ENCODE data around the gene HDAC10.

Gene HDAC10

DNA sequence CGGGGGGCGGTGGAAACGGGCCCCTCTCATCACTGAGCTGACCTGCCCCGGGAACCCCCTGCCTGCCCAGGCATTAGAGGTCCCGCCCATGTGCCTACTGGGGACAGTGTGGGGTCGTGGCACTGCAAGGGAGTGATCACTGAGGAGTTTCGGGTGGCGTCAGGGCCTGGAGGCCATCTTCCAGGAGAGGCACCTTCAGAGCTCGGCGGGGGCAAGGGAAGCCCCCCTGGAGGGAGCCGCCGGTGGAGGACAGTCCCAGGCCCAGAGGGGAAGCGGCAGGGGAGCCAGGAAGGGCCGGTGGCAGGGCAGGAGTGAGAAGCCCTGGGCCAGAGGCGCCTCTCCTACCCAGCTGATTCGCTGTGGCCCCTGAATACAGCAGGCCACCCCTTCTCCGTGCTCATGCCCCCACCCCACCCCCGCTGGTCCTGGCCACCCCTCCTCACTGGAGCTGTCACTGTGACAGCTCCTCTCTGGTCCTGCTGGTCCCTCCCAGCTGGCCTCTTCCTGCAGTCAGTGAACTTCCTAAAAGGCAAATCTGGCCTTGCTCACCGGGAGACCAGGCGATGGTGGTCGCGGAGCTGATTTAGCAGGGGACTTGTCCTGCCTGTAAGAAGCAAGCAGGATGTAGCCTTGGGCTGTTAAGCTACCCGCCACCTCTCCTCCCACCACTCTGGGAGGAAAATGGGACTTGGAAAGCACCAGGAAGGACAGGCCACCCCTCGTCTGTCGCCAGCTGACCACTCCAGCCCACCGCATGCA is 21.2 kb upstream of the HDAC10 start:
- no peak for FAIRE-seq
- no peak for DNase-seq (ENCODE audit: insufficient read length, low spot score)

GRCh38 chr22:50271519-50271970 is 20.5 kb upstream of the HDAC10 start:
- TF ChIP-seq TAF1 (IDR thresholded peaks at IDR 0.05; ENCODE audit: low read depth, low read length): no peak
- no peak for TF ChIP-seq POU2F2 (IDR thresholded peaks at IDR 0.05; ENCODE audit: low read depth, low read length)
- TF ChIP-seq SPI1 (IDR thresholded peaks at IDR 0.05; ENCODE audit: low read depth, low read length): no peak
- TF ChIP-seq POLR2AphosphoS5 (IDR thresholded peaks at IDR 0.05; ENCODE audit: low read depth, low read length): no peak
- TF ChIP-seq POLR2A (IDR thresholded peaks at IDR 0.05; ENCODE audit: low read depth, low read length): no peak
- no peak for TF ChIP-seq PAX5 (IDR thresholded peaks at IDR 0.05; ENCODE audit: insufficient read depth, low read length, severe bottlenecking)
- DNase-seq (ENCODE audit: insufficient read length, low spot score): peak; percentile 83
- peak; percentile 70 for FAIRE-seq

More for the DNA sequence above, 21.2 kb upstream of the HDAC10 start:
- TF ChIP-seq PAX5 (IDR thresholded peaks at IDR 0.05; ENCODE audit: insufficient read depth, low read length, severe bottlenecking) (no peak), TAF1 (IDR thresholded peaks at IDR 0.05; ENCODE audit: low read depth, low read length) (no peak), SPI1 (IDR thresholded peaks at IDR 0.05; ENCODE audit: low read depth, low read length) (no peak), POLR2AphosphoS5 (IDR thresholded peaks at IDR 0.05; ENCODE audit: low read depth, low read length) (no peak), POLR2A (IDR thresholded peaks at IDR 0.05; ENCODE audit: low read depth, low read length) (no peak), POU2F2 (IDR thresholded peaks at IDR 0.05; ENCODE audit: low read depth, low read length) (no peak)

DNA sequence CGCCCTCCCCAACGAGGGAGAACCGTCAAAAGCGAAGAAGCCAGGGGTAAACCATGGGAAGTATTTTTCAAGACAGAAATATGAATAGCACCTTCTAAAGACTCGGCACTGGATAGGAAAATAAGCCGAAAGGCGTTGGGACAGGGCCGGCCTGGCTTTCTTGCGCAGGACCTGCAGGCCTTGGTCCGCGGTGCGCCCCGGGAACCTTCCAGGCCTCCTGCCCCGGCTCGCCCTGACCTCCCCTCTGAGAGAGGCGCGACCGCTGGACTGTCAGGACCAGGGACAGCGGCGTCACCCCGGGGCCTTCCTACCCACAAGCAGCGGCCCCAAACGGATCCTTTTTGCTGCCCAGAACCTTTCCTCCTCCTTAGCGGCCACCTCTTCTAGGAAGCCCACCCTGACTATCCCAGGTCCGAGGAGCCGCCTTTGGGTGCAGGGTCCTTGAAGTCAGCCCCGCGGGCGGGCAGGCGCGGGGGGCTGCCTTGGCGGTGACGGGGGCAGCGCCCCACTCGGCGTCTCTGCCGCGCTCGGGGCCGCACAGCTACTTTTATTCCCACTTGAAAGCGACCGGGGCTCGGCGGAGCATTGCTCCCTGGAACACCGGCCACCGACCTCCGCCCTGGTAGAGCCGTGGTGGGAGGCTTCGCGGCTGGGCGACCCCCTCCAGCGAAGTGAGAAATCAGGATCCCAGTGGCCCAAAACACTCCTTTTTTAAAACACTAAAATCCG is 19.8 kb upstream of the HDAC10 start:
- no peak for TF ChIP-seq POLR2A (IDR thresholded peaks at IDR 0.05; ENCODE audit: low read depth, low read length)
- no peak for TF ChIP-seq PAX5 (IDR thresholded peaks at IDR 0.05; ENCODE audit: insufficient read depth, low read length, severe bottlenecking)
- TF ChIP-seq POLR2AphosphoS5 (IDR thresholded peaks at IDR 0.05; ENCODE audit: low read depth, low read length): no peak
- TF ChIP-seq POU2F2 (IDR thresholded peaks at IDR 0.05; ENCODE audit: low read depth, low read length): no peak
- no peak for TF ChIP-seq SPI1 (IDR thresholded peaks at IDR 0.05; ENCODE audit: low read depth, low read length)
- TF ChIP-seq TAF1 (IDR thresholded peaks at IDR 0.05; ENCODE audit: low read depth, low read length): no peak
- FAIRE-seq (peak; percentile 71), DNase-seq (ENCODE audit: insufficient read length, low spot score) (peak; percentile 73)

GRCh38 chr22:50269970-50270665 is 19.1 kb upstream of the HDAC10 start, which contains the start of gene MAPK11:
Gene MAPK11, minus strand, starts transcription at chr22:50270380. Its CDS starts 88 bp downstream, at chr22:50270292.
- FAIRE-seq: no peak
- TF ChIP-seq SPI1 (IDR thresholded peaks at IDR 0.05; ENCODE audit: low read depth, low read length): no peak
- TF ChIP-seq POLR2A (IDR thresholded peaks at IDR 0.05; ENCODE audit: low read depth, low read length): no peak
- no peak for TF ChIP-seq POLR2AphosphoS5 (IDR thresholded peaks at IDR 0.05; ENCODE audit: low read depth, low read length)
- TF ChIP-seq POU2F2 (IDR thresholded peaks at IDR 0.05; ENCODE audit: low read depth, low read length): no peak
- no peak for TF ChIP-seq PAX5 (IDR thresholded peaks at IDR 0.05; ENCODE audit: insufficient read depth, low read length, severe bottlenecking)
- TF ChIP-seq TAF1 (IDR thresholded peaks at IDR 0.05; ENCODE audit: low read depth, low read length): no peak
- no peak for DNase-seq (ENCODE audit: insufficient read length, low spot score)

GRCh38 chr22:50269573-50269969 is 18.5 kb upstream of the HDAC10 start:
- FAIRE-seq (no peak), DNase-seq (ENCODE audit: insufficient read length, low spot score) (no peak)
- TF ChIP-seq TAF1 (IDR thresholded peaks at IDR 0.05; ENCODE audit: low read depth, low read length) (no peak), POLR2AphosphoS5 (IDR thresholded peaks at IDR 0.05; ENCODE audit: low read depth, low read length) (no peak), POLR2A (IDR thresholded peaks at IDR 0.05; ENCODE audit: low read depth, low read length) (no peak), POU2F2 (IDR thresholded peaks at IDR 0.05; ENCODE audit: low read depth, low read length) (no peak), PAX5 (IDR thresholded peaks at IDR 0.05; ENCODE audit: insufficient read depth, low read length, severe bottlenecking) (no peak), SPI1 (IDR thresholded peaks at IDR 0.05; ENCODE audit: low read depth, low read length) (no peak)

GRCh38 chr22:50268655-50269113 is 17.6 kb upstream of the HDAC10 start:
- no peak for FAIRE-seq
- TF ChIP-seq POLR2AphosphoS5 (IDR thresholded peaks at IDR 0.05; ENCODE audit: low read depth, low read length) (no peak), TAF1 (IDR thresholded peaks at IDR 0.05; ENCODE audit: low read depth, low read length) (no peak), POU2F2 (IDR thresholded peaks at IDR 0.05; ENCODE audit: low read depth, low read length) (no peak), PAX5 (IDR thresholded peaks at IDR 0.05; ENCODE audit: insufficient read depth, low read length, severe bottlenecking) (no peak), POLR2A (IDR thresholded peaks at IDR 0.05; ENCODE audit: low read depth, low read length) (no peak), SPI1 (IDR thresholded peaks at IDR 0.05; ENCODE audit: low read depth, low read length) (no peak)
- no peak for DNase-seq (ENCODE audit: insufficient read length, low spot score)

- TF ChIP-seq POLR2A (IDR thresholded peaks at IDR 0.05; ENCODE audit: low read depth, low read length) (no peak), POU2F2 (IDR thresholded peaks at IDR 0.05; ENCODE audit: low read depth, low read length) (no peak), POLR2AphosphoS5 (IDR thresholded peaks at IDR 0.05; ENCODE audit: low read depth, low read length) (no peak), PAX5 (IDR thresholded peaks at IDR 0.05; ENCODE audit: insufficient read depth, low read length, severe bottlenecking) (no peak), SPI1 (IDR thresholded peaks at IDR 0.05; ENCODE audit: low read depth, low read length) (no peak), TAF1 (IDR thresholded peaks at IDR 0.05; ENCODE audit: low read depth, low read length) (no peak)
- peak; percentile 83 for DNase-seq (ENCODE audit: insufficient read length, low spot score)
- peak; percentile 81 for FAIRE-seq
These were observed 16.7 kb upstream of the HDAC10 start for GRCh38 chr22:50267591-50268390.

DNA sequence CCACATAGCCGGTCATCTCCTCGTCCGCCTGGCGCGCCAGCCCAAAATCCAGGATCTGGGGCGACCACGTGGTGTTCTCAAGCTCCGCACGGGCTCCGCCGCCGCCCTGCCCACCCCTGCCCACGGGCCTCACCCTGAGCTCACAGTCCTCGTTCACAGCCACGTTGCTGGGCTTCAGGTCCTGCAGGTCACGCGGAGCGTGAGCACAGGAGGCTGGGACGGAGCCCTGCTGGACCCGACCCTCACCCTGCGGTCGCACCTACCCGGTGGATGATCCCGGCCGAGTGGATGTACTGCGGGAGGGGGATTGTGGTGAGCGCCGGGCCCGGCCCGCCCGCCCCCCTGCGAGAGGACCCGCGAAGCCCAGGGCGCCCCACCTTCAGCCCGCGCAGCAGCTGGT is 15.9 kb upstream of the HDAC10 start:
- FAIRE-seq (no peak), DNase-seq (ENCODE audit: insufficient read length, low spot score) (no peak)
- TF ChIP-seq POU2F2 (IDR thresholded peaks at IDR 0.05; ENCODE audit: low read depth, low read length) (no peak), POLR2AphosphoS5 (IDR thresholded peaks at IDR 0.05; ENCODE audit: low read depth, low read length) (no peak), PAX5 (IDR thresholded peaks at IDR 0.05; ENCODE audit: insufficient read depth, low read length, severe bottlenecking) (no peak)
